OCI-LY1 (cell line): ENCODE data around the gene CCDC141.

Experiments
- H2AFZ ChIP-seq: fragments of 200-600 bp; sonication (generic), shearing (Covaris generic); 2 replicates; pipeline ENCODE4 v1.6.0; 2014; ENCODE audit warnings: antibody characterized with exemption, mild to moderate bottlenecking, low read length
- H3F3A ChIP-seq: fragments of 200-600 bp; sonication (generic), shearing (Covaris generic); 2 replicates; pipeline ENCODE4 v1.6.0; 2014; ENCODE audit warnings: mild to moderate bottlenecking, antibody characterized with exemption, low read length, moderate library complexity; ENCODE audit not compliant: insufficient read depth
- H3K27ac ChIP-seq: fragments of 200-600 bp; sonication (generic); 2 replicates; pipeline ENCODE4 v1.5.1; 2014; ENCODE audit warnings: low read length, mixed run types, mild to moderate bottlenecking, low read depth; ENCODE audit not compliant: poor library complexity, severe bottlenecking
- H3K27me3 ChIP-seq: fragments of 200-600 bp; sonication (generic); 2 replicates; pipeline ENCODE4 v1.6.0; 2014; ENCODE audit warnings: antibody characterized with exemption, mild to moderate bottlenecking, low read length, moderate library complexity; ENCODE audit not compliant: insufficient read depth
- H3K36me3 ChIP-seq: fragments of 200-600 bp; sonication (generic); 2 replicates; pipeline ENCODE4 v1.6.1; 2014; ENCODE audit warnings: mild to moderate bottlenecking, antibody characterized with exemption, low read length, moderate library complexity, mixed read lengths; ENCODE audit not compliant: insufficient read depth
- H3K4me1 ChIP-seq: fragments of 200-600 bp; sonication (generic); 2 replicates; pipeline ENCODE4 v1.5.1; 2014; ENCODE audit warnings: mild to moderate bottlenecking, low read length, moderate library complexity; ENCODE audit not compliant: insufficient read depth, severe bottlenecking
- H3K4me2 ChIP-seq: fragments of 200-600 bp; sonication (generic), shearing (Covaris generic); 2 replicates; pipeline ENCODE4 v1.6.1; 2014; ENCODE audit warnings: low read length
- H3K4me3 ChIP-seq: fragments of 200-600 bp; sonication (generic); 2 replicates; pipeline ENCODE4 v1.5.1; 2014; ENCODE audit warnings: low read length, low read depth, mild to moderate bottlenecking, mixed read lengths; ENCODE audit not compliant: poor library complexity, severe bottlenecking
- H3K79me2 ChIP-seq: fragments of 200-600 bp; shearing (Covaris generic); 2 replicates; pipeline ENCODE4 v1.6.1; 2016; ENCODE audit warnings: mixed run types, low read length, mixed read lengths; ENCODE audit not compliant: insufficient read depth
- H3K9ac ChIP-seq: fragments of 200-600 bp; sonication (generic), shearing (Covaris generic); 2 replicates; pipeline ENCODE4 v1.6.1; 2014; ENCODE audit warnings: mild to moderate bottlenecking, low read length, mixed read lengths
- H3K9me2 ChIP-seq: fragments of 200-600 bp; sonication (generic), shearing (Covaris generic); 2 replicates; pipeline ENCODE4 v1.6.1; 2014; ENCODE audit warnings: low read depth, mild to moderate bottlenecking, low read length, mixed read lengths
- H3K9me3 ChIP-seq: fragments of 200-600 bp; shearing (Covaris generic); 2 replicates; pipeline ENCODE4 v1.6.1; 2014; ENCODE audit warnings: low read length, mixed read lengths
- H4K20me1 ChIP-seq: fragments of 200-600 bp; sonication (generic), shearing (Covaris generic); 2 replicates; pipeline ENCODE4 v1.6.0; 2016; ENCODE audit warnings: mild to moderate bottlenecking, low read length; ENCODE audit not compliant: insufficient read depth
- CTCF ChIP-seq: fragments of 200-600 bp; sonication (generic), shearing (Covaris generic); IDR thresholded peaks from 2 replicates; pipeline ENCODE4 v1.5.1; 2017; ENCODE audit warnings: mild to moderate bottlenecking, antibody characterized with exemption, low read length, moderate library complexity, mixed read lengths
- EZH2 ChIP-seq: fragments of 200-600 bp; sonication (generic), shearing (Covaris generic); IDR thresholded peaks from 2 replicates; pipeline ENCODE4 v1.8.0; 2017; ENCODE audit warnings: borderline replicate concordance, mixed run types, mild to moderate bottlenecking, antibody characterized with exemption, low read length, moderate library complexity, mixed read lengths

CCDC141 gene

GRCh38 chr2:178855151-178855550 is 194.8 kb downstream of the CCDC141 start:
- H3K4me3 ChIP-seq: no peak overlapping the region
- H3K9ac ChIP-seq: no peak overlapping the region
- H3K9me3 ChIP-seq: no peaks in the 10 kb centered on the region
- no peaks in the 10 kb centered on the region for H3F3A ChIP-seq
- no peaks in the 10 kb centered on the region for H4K20me1 ChIP-seq
- no peaks in the 10 kb centered on the region for H3K4me1 ChIP-seq
- no peak overlapping the region for H3K27ac ChIP-seq
- no peaks in the 10 kb centered on the region for H3K36me3 ChIP-seq
- no peak overlapping the region for H2AFZ ChIP-seq
- H3K79me2 ChIP-seq: no peaks in the 10 kb centered on the region
- no peaks in the 10 kb centered on the region for H3K9me2 ChIP-seq
- no peak overlapping the region for H3K4me2 ChIP-seq
- H3K27me3 ChIP-seq: no peaks in the 10 kb centered on the region
- TF ChIP-seq CTCF (no peak), EZH2 (no peak)

GRCh38 chr2:178848335-178848734 is 201.6 kb downstream of the CCDC141 start:
- no peak overlapping the region for H2AFZ ChIP-seq
- H3K4me3 ChIP-seq: no peak overlapping the region
- H3K9me3 ChIP-seq: no peaks in the 10 kb centered on the region
- H3K27me3 ChIP-seq: no peaks in the 10 kb centered on the region
- TF ChIP-seq EZH2: no peak
- TF ChIP-seq CTCF: no peak
- no peaks in the 10 kb centered on the region for H4K20me1 ChIP-seq
- H3K4me2 ChIP-seq: no peak overlapping the region
- peaks cover 10% of the 10 kb centered on the region; the same call in 1 of the 2 replicates for H3K36me3 ChIP-seq
- H3K9me2 ChIP-seq: no peaks in the 10 kb centered on the region
- no peaks in the 10 kb centered on the region for H3K79me2 ChIP-seq
- no peaks in the 10 kb centered on the region for H3F3A ChIP-seq
- no peaks in the 10 kb centered on the region for H3K4me1 ChIP-seq
- no peak overlapping the region for H3K9ac ChIP-seq
- no peak overlapping the region for H3K27ac ChIP-seq

GRCh38 chr2:178846458-178846802 is 203.5 kb downstream of the CCDC141 start:
- Histone ChIP-seq H3K9me2 (no peaks in the 10 kb centered on the region), H3K27me3 (no peaks in the 10 kb centered on the region), H3K27ac (no peak overlapping the region), H3K4me2 (no peak overlapping the region), H2AFZ (no peak overlapping the region), H3F3A (no peaks in the 10 kb centered on the region), H3K9ac (no peak overlapping the region), H3K9me3 (no peaks in the 10 kb centered on the region), H3K36me3 (peaks cover 10% of the 10 kb centered on the region; the same call in 1 of the 2 replicates), H3K79me2 (no peaks in the 10 kb centered on the region), H3K4me1 (no peaks in the 10 kb centered on the region), H4K20me1 (no peaks in the 10 kb centered on the region), H3K4me3 (no peak overlapping the region)
- TF ChIP-seq CTCF (no peak), EZH2 (no peak)
